ENCODE data around the gene MOSPD2.

The MOSPD2 gene

DNA sequence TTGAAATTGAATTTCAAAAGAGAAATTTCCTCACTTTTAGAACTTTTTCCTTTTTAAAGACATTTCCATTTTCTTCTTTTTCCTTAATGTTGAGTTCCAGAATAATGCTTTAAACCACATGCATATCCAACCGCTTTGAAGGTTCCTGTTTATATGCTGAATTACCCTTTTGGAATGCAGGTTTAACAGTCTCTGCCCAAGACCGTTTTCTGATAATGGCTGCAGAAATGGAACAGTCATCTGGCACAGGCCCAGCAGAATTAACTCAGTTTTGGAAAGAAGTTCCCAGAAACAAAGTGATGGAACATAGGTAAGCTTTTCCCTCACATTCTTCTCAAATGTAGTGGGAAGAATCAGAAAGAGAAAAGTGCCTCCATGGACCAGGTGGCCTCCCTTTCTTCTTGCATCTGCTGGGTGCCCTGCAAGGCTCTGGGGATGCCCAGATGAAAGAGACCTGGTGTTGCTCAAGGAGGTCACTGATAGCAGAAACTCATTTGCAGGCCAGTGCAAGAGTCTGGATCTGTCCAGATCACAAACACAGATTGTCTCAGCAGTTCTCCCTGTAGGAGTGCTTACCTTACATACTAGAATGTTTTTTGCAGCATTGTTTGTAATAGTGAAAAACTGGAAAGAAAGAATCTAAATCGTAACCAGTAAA is 42.9 kb downstream of the MOSPD2 start:
- DNase-seq, result no peak

DNA sequence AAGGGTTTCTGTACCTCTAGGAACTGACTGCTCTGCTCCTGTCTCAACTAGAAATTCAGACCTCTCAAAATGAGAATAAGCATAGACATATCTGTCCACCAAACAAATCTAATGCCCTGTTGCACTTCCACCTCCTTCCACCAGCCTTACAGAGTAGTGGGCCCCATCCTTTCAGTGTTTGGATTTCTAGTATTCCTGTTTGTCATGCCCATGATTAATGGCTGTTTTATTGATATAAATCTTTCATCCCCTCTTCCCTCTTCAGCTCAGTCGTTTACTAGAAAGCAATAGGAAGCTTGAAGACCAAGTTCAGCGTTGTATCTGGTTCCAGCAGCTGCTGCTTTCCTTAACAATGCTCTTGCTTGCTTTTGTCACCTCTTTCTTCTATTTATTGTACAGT is 46.2 kb downstream of the MOSPD2 start:
- no peak for DNase-seq

GRCh38 chrX:14920196-14920595 is 47.0 kb downstream of the MOSPD2 start:
- no peak for DNase-seq

DNA sequence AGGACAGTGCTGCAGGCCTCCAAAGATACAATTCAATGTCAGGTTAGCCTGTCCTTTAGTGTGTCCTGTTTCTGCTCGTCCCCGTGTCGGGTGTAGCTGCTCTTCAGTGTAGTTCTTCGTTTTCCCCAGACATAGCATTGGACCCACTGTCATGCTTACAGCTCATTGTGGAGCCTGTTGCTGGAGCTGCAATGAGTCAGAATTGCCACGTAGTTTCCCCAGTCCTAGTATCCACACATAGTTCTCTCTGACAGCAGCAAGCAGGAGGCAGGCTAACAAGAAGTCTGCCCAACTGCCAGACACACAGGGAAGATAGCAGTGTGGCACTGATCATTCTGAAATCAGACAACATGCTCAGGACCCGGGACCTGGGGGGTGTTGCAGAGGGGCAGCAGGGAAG is 49.2 kb downstream of the MOSPD2 start:
- DNase-seq, result no peak

GRCh38 chrX:14923761-14924160 is 50.5 kb downstream of the MOSPD2 start:
- DNase-seq, result no peak

DNA sequence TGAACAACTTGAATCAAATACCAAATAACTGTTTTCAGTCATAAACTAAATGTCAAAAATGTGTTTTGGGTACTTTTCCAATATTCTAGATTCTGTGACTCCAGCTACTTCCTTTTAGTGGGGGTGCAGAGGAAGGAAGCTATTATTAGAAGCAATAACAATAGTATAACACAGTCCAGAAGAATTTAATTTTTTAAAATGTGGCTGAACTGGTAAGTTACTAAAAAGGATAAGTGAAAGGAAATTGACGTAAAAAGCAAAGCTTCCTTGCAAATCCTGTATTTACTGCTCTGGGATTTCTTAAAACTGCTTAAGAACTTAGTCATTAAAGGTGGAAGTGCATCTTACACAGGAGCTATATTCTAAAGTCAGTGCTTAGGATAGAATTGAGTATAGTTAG is 53.2 kb downstream of the MOSPD2 start:
- DNase-seq, result no peak

- DNase-seq, result no peak
Observed at GRCh38 chrX:14927401-14927800, 54.2 kb downstream of the MOSPD2 start.

GRCh38 chrX:14930663-14931062 is 57.4 kb downstream of the MOSPD2 start:
- no peak for DNase-seq

DNA sequence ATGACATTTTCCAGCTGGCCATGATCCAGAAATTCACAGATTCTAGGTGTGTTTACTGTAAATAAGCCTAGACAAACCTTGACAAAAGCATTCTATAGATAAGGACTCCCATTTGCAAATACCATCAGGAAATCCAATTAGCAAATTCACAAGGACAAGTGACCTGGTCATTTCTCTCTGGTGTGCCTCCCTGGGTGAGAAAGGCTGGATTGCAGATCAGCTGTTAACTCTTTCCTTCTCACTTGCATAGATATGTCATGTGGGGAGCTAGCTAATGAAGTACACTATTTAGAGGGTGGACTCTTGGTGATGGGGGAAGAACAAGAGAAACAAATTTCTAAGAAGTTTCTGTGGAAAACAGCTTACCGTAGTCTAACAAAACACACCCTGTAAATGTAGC is 58.9 kb downstream of the MOSPD2 start:
- DNase-seq, result no peak

GRCh38 chrX:14934423-14934822 is 61.2 kb downstream of the MOSPD2 start:
- no peak for DNase-seq

DNA sequence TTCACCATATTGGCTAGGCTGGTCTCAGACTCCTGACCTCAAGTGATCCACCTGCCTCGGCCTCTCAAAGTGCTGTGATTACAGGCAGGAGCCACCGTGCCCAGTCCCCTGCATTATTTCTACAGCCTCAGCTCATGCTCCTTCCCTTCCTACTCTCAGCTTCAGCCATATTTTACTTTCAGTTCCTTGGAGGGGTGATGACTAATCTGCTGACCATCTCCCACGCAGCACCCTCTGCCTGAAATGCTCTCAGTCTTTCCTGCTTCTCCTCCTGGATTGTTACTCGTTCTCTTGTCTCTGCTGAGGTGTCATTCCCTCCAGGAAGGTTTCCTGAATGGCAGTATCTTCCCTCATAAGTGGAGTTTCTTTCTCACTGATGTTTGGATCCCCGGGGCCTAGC is 63.3 kb downstream of the MOSPD2 start:
- no peak for DNase-seq

DNA sequence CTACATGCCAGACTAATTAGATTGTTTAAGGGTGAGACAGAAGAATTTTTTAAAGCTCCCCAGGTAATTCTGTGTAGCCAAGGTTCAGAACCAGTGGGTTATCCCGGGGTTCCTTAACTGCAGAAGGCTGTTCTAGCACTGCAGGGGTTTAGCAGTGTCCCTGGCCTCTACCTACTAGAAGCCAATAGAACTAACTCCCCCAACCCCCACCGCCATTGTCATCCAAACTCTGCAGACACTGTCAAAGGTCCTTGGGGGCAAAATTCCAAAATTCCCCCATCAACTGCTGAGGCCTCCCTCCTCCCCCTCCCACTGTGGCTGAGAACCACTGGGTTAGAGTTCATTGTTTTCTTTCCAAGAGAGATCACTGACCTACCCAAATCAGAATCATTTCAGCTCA is 66.4 kb downstream of the MOSPD2 start:
- no peak for DNase-seq

- DNase-seq, result no peak
Observed at GRCh38 chrX:14941301-14941700, 68.1 kb downstream of the MOSPD2 start.

DNA sequence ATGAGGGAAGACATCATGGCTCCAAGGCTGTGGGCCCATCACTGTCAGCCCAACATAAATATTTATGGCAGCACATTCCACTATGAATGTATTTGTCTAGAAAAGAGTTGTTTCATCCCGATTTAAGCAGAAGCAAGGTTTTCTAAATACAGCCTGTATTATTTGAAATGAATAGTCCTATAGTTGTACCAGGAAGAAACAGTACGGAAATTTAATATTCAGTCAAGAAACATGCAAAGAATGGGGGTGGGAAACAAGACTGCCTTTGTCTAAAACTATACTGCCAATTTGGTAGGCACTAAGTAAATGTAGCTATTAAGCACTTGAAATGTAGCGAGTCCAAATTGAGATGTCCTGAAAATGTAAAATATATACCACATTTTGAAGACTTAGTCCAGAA is 69.1 kb downstream of the MOSPD2 start:
- DNase-seq, result no peak

- no peak for DNase-seq
Observed at GRCh38 chrX:14943962-14944361, 70.7 kb downstream of the MOSPD2 start.

- DNase-seq, result no peak
Observed at GRCh38 chrX:14946606-14947155, 73.5 kb downstream of the MOSPD2 start.

- no peak for DNase-seq
Observed at GRCh38 chrX:14948691-14949090, 75.5 kb downstream of the MOSPD2 start.

- no peak for DNase-seq
Observed at GRCh38 chrX:14956813-14957582, 83.8 kb downstream of the MOSPD2 start.

GRCh38 chrX:14963447-14964236 is 90.4 kb downstream of the MOSPD2 start:
- no peak for DNase-seq

DNA sequence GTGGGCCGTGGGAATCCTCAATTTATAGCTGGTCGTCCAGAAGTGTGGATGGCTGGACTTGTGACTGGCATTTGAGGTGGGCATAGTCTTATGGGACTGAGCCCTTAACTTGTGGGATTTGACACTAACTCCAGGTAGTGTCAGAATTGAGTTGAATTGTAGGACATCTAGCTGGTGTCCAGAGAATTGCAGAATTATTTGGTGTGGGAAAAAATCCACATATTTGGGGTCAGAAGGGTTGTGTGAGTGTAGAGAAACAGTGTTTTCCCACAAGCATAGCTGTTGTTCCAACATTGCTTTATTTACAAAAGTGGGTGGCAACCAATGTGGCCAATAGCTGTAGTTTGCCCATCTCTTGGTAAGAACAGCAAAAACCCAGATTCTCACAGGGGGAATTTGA is 91.3 kb downstream of the MOSPD2 start:
- DNase-seq, result no peak
